ENCODE results near the gene LSAMP.
"Not testable (repeated sequence)": the region's sequence is repeated elsewhere in the genome, so short reads cannot be mapped to it uniquely, and the experiment has no call there.

The LSAMP gene

GRCh38 chr3:115861166-115861733 lies 584.0 kb downstream of the LSAMP start:
- DNase-seq: no peak

DNA sequence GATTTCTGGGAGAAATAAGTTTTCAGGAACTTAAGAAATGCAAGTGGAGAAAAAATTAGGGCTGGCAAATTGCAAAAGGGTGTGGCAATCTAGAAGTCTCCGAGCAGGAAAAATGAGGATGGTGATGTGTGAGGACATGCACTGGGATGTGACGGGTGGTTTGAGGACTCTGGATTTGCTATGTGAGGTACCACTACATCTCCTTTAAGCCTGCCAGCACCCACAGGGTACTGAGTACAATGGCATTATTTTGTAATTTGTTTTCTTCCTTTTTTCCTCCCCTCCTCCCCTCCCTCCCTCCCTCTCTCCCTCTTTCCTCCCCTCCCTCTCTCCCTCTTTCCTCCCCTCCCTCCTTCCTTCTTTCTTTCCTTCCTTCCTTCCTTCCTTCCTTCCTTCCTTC lies 584.5 kb downstream of the LSAMP start:
- DNase-seq: no peak

GRCh38 chr3:115859002-115859807 lies 586.1 kb downstream of the LSAMP start:
- DNase-seq: no peak

DNA sequence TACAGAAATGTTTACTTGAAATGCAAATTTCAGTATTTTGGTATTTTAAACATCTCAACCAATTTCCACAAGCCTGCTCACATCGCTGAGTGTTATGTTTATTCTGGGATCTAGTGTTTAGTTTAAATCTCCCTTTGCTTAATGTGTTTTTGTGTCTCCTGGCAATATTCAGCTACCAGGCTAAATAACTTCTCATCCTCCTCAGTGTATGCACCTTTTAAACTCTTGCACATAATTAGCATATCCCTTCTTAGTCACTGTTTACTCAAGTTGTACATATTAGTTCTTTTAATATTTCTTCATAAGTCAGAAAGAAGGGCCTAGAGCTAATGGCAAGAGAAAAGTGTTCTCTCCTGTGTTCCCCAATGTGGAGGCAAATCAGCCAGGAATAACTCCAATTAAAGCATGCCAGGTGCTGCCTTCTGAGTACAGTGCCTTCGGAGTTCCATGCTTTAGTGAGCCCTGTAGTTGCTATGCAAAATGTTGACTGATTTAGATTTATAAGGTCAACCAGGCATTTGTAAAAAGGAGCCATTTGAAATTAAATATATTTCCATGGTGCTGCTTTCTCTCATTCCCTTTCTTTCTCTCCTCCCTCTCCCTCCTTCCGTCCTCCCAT lies 587.7 kb downstream of the LSAMP start:
- DNase-seq: no peak

DNA sequence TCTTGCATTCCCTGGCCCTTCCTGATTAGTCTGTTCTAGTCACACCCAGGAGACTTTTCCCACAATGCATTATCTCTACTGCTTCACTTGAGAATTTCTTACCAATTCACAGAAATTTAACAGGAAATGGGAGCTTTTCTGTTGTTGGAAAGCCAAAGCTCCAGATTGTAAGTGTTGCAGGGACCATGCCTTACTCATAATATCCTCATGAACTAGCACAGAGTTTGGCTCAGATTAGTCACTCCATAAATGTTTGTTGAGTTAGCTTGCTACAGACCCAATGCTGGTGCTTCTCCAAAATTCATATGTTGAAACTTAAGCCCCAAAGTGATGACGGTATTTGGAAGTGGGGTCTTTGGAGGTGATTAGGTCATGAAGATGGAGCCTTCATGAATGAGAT lies 589.4 kb downstream of the LSAMP start:
- no peak for DNase-seq

GRCh38 chr3:115853104-115853503 lies 592.2 kb downstream of the LSAMP start:
- no peak for DNase-seq

- DNase-seq: no peak
These were observed 593.0 kb downstream of the LSAMP start for GRCh38 chr3:115852278-115852677.

GRCh38 chr3:115851571-115851970 lies 593.7 kb downstream of the LSAMP start:
- DNase-seq: no peak

DNA sequence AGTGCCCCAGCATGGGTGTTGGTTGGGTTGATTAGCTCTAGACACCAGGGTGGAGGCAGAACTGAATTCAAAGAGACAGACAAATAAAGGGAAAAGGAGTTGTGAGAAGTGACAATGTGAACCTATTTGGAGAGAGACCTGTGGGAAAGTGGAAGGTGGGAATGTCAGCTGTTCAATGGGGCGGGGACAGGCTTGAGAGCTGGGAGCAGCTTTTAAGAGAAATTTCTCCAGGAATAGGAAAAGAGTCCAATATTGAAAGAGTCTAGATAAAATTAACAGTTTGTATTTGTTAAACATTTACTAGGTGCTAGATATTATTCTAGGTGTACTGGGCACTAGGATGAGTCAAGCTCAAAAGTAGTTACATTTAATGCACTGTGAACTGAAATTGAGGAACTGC lies 596.6 kb downstream of the LSAMP start:
- DNase-seq: no peak

GRCh38 chr3:115845986-115846385 lies 599.3 kb downstream of the LSAMP start:
- DNase-seq: no peak

- DNase-seq: not testable (repeated sequence)
These were observed 600.6 kb downstream of the LSAMP start for GRCh38 chr3:115844729-115845128.

- DNase-seq: no peak
These were observed 602.1 kb downstream of the LSAMP start for GRCh38 chr3:115843206-115843605.

- DNase-seq: no peak
These were observed 606.0 kb downstream of the LSAMP start for GRCh38 chr3:115839246-115839645.

- DNase-seq: no peak
These were observed 606.5 kb downstream of the LSAMP start for GRCh38 chr3:115838786-115839185.

- DNase-seq: peak in 1 of 2 donors; percentile 5
These were observed 608.3 kb downstream of the LSAMP start for GRCh38 chr3:115836944-115837343.

DNA sequence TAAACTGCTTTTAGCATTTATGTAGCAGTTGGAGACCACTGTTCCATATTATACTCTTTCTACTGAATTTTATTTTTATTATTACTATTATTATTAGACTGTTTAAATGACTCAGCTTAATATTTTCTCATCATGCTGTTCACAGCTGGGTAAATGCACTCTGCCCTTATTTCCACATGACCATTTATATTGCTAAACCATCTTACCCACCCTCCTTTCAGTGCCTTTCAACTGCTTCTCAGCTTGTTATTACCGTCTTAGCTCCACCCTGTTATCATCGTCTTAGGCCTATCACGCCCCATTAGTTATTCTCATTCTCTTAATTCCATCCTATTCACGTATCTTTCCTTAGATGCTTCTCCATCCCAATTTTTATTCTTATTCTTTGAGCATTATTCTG lies 609.3 kb downstream of the LSAMP start:
- no peak for DNase-seq

DNA sequence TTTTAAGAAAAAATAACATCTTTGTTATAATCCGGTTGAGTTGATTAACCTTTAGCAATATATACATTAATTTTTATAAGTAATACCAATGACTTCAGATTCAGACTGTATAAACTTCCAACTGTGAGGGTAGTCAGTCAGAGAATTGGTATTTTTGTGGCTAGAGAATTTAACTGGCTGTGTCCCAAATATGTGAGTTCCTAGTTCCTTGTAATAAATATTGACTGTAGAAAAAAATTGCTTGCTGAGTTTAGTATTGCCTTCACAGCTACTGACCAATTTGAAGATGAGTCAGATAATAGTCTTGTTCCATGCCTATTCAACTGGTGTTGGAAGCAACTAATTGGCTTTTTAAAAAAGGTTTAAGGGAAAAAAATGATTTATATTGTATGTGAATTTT lies 611.2 kb downstream of the LSAMP start:
- DNase-seq: no peak

DNA sequence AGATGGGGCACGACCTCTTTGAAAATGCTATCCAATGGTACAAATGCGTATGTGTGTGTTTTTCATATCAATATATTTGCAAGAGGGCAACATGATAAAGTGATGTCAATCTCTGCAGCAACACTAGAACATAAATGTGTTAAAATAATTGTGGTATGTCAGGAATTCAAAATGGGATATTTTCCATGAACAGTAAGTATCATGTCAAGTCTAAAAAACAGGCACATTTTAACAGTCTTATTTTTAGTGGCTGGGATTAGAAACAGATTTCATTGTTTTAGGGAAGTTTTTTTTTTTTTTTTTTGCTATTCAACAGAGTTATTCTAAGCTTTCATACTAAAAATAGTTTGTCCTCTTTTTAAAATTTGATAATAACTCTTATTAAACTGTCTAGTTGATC lies 612.2 kb downstream of the LSAMP start:
- DNase-seq: no peak

DNA sequence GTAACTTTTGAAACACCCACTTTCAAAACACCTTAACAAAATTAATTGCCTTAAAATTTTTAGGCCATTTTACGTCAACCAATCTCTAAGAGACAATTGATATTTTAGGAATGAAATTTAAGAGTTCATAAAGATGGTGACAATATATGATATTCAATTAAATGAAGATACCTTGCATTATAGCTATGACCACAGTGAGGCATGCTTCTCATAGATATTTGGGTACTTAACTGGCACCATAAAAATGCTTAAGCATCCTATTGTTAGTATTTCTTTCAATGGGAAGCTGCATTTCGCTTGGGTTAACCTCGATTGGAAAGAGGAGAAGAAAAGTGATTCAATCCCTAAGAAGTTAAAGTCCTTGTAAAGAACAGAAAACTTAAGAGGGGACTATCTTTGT lies 613.0 kb downstream of the LSAMP start:
- DNase-seq: no peak

- no peak for DNase-seq
These were observed 613.4 kb downstream of the LSAMP start for GRCh38 chr3:115831864-115832263.

- DNase-seq: no peak
These were observed 614.4 kb downstream of the LSAMP start for GRCh38 chr3:115830764-115831395.

DNA sequence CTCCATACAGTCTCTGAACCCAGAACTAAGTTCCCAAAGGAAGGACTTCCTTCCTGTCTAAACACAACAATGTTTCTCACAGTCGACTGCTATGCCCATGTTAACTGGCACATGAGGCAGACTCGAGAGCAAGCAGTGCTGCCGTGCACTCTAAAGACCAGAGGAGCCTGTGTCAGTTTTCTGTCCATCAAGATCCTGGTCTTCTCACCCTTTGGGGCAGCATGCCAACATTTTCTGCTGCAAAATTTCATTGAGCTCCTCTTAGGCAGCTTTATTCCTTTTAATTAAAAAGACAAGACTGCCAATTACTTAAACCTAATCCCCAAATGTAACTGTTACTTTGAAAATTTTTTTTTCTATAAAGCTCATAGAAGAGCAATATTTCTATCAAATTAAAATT lies 616.9 kb downstream of the LSAMP start:
- no peak for DNase-seq

DNA sequence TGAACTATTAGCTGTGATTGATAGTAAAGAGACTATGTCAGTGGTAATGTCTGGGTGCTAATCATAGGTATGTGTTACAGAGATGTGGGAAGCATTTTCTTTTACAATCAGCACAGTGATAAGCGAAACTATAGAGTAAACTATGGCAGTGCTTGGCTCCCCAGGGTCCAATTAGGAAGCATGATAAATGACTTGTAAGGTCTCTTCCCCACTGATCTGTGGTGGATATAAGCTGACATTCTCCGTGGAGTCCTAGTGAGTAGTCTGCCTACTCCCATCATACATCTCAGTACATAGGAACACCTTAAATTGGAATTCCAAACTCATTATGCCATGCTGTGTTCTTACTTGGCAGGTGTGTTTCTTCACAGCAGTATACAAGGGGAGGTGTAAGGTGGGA lies 617.8 kb downstream of the LSAMP start:
- no peak for DNase-seq

DNA sequence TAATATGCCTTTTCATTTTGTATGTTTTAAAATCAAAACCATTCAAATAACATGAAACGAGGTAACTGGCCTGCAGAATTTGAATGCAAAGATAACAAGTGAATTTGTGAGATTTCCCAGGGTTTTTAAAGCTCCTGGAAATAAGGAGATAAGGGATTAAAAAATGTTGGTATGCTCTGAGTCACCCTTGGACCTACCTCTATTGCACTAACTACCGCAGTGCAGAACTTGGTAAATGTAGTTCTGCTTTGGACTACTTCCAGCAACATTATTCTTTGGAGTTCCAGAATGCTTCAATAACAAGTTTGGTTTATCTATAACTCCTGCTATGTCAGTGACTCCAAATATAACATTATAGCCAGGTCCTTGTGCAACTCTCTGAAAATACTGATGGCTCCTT lies 620.2 kb downstream of the LSAMP start:
- no peak for DNase-seq

Measured in CD4-positive, alpha-beta T cell treated with Interleukin-1 beta for 1 hour (primary cell).